ENCODE results near the gene NSUN6. TPM values are rescaled to one million over a fixed set of nuclear protein-coding genes. Genes with fewer than 3 reads are reported as not detected.

Gene NSUN6
- total RNA-seq, 1 donor from 2014 or later: 12.8 TPM

- Mint-ChIP-seq H3K4me1 (ENCODE audit: low read depth) (no peaks in the 10 kb centered on the region), H3K36me3 (ENCODE audit: low read depth) (no peaks in the 10 kb centered on the region), H3K27me3 (ENCODE audit: insufficient read depth) (no peaks in the 10 kb centered on the region), H3K27ac (no peak overlapping the region), H3K9me3 (no peaks in the 10 kb centered on the region), H3K4me3 (no peak overlapping the region)
- DNase-seq (ENCODE audit: low spot score): no peak
- intact Hi-C loops (cut with micrococcal nuclease): no loop called here
Measured at GRCh38 chr10:18561861-18562551, 89.4 kb downstream of the NSUN6 start.

GRCh38 chr10:18557960-18558359 is 93.4 kb downstream of the NSUN6 start:
- no peak for DNase-seq (ENCODE audit: low spot score)
- Mint-ChIP-seq H3K9me3 (no peaks in the 10 kb centered on the region), H3K4me1 (ENCODE audit: low read depth) (no peaks in the 10 kb centered on the region), H3K27ac (no peak overlapping the region), H3K4me3 (no peak overlapping the region), H3K36me3 (ENCODE audit: low read depth) (no peaks in the 10 kb centered on the region), H3K27me3 (ENCODE audit: insufficient read depth) (no peaks in the 10 kb centered on the region)
- intact Hi-C loops (cut with micrococcal nuclease): no loop called here

GRCh38 chr10:18556522-18557147 is 94.8 kb downstream of the NSUN6 start:
- H3K4me3 Mint-ChIP-seq: no peak overlapping the region
- no peaks in the 10 kb centered on the region for H3K9me3 Mint-ChIP-seq
- H3K36me3 Mint-ChIP-seq (ENCODE audit: low read depth): no peaks in the 10 kb centered on the region
- no peaks in the 10 kb centered on the region for H3K27me3 Mint-ChIP-seq (ENCODE audit: insufficient read depth)
- intact Hi-C loops (cut with micrococcal nuclease): no loop called here
- DNase-seq (ENCODE audit: low spot score): no peak
- no peaks in the 10 kb centered on the region for H3K4me1 Mint-ChIP-seq (ENCODE audit: low read depth)
- no peak overlapping the region for H3K27ac Mint-ChIP-seq

GRCh38 chr10:18554479-18554878 is 96.9 kb downstream of the NSUN6 start:
- H3K27ac Mint-ChIP-seq: no peak overlapping the region
- H3K27me3 Mint-ChIP-seq (ENCODE audit: insufficient read depth): no peaks in the 10 kb centered on the region
- DNase-seq (ENCODE audit: low spot score): no peak
- H3K4me3 Mint-ChIP-seq: no peak overlapping the region
- no peaks in the 10 kb centered on the region for H3K4me1 Mint-ChIP-seq (ENCODE audit: low read depth)
- no peaks in the 10 kb centered on the region for H3K9me3 Mint-ChIP-seq
- peaks cover 4% of the 10 kb centered on the region for H3K36me3 Mint-ChIP-seq (ENCODE audit: low read depth)
- intact Hi-C loops (cut with micrococcal nuclease): no loop called here

- H3K4me1 Mint-ChIP-seq (ENCODE audit: low read depth): no peaks in the 10 kb centered on the region
- DNase-seq (ENCODE audit: low spot score): no peak
- H3K36me3 Mint-ChIP-seq (ENCODE audit: low read depth): peaks cover 14% of the 10 kb centered on the region
- no peak overlapping the region for H3K27ac Mint-ChIP-seq
- H3K27me3 Mint-ChIP-seq (ENCODE audit: insufficient read depth): no peaks in the 10 kb centered on the region
- intact Hi-C loops (cut with micrococcal nuclease): no loop called here
- no peaks in the 10 kb centered on the region for H3K9me3 Mint-ChIP-seq
- H3K4me3 Mint-ChIP-seq: no peak overlapping the region
Measured at GRCh38 chr10:18551473-18551872, 99.9 kb downstream of the NSUN6 start.

GRCh38 chr10:18549105-18549504 is 102.3 kb downstream of the NSUN6 start:
- no peak overlapping the region for H3K4me3 Mint-ChIP-seq
- DNase-seq (ENCODE audit: low spot score): no peak
- intact Hi-C loops (cut with micrococcal nuclease): no loop called here
- H3K36me3 Mint-ChIP-seq (ENCODE audit: low read depth): peaks cover 25% of the 10 kb centered on the region
- no peaks in the 10 kb centered on the region for H3K9me3 Mint-ChIP-seq
- H3K4me1 Mint-ChIP-seq (ENCODE audit: low read depth): no peaks in the 10 kb centered on the region
- no peaks in the 10 kb centered on the region for H3K27me3 Mint-ChIP-seq (ENCODE audit: insufficient read depth)
- H3K27ac Mint-ChIP-seq: no peak overlapping the region

GRCh38 chr10:18545621-18546305 is 105.6 kb downstream of the NSUN6 start:
- DNase-seq (ENCODE audit: low spot score): no peak
- H3K4me1 Mint-ChIP-seq (ENCODE audit: low read depth): no peaks in the 10 kb centered on the region
- intact Hi-C loops (cut with micrococcal nuclease): no loop called here
- no peaks in the 10 kb centered on the region for H3K27me3 Mint-ChIP-seq (ENCODE audit: insufficient read depth)
- H3K4me3 Mint-ChIP-seq: no peak overlapping the region
- H3K27ac Mint-ChIP-seq: no peak overlapping the region
- H3K9me3 Mint-ChIP-seq: no peaks in the 10 kb centered on the region
- peaks cover 29% of the 10 kb centered on the region for H3K36me3 Mint-ChIP-seq (ENCODE audit: low read depth)

GRCh38 chr10:18542832-18543231 is 108.6 kb downstream of the NSUN6 start:
- Mint-ChIP-seq H3K9me3 (no peaks in the 10 kb centered on the region), H3K4me3 (no peak overlapping the region), H3K27ac (no peak overlapping the region), H3K4me1 (ENCODE audit: low read depth) (no peaks in the 10 kb centered on the region), H3K27me3 (ENCODE audit: insufficient read depth) (no peaks in the 10 kb centered on the region), H3K36me3 (ENCODE audit: low read depth) (peaks cover 26% of the 10 kb centered on the region)
- intact Hi-C loops (cut with micrococcal nuclease): no loop called here
- no peak for DNase-seq (ENCODE audit: low spot score)

- H3K9me3 Mint-ChIP-seq: no peaks in the 10 kb centered on the region
- DNase-seq (ENCODE audit: low spot score): no peak
- no peaks in the 10 kb centered on the region for H3K27me3 Mint-ChIP-seq (ENCODE audit: insufficient read depth)
- peaks cover 23% of the 10 kb centered on the region for H3K36me3 Mint-ChIP-seq (ENCODE audit: low read depth)
- no peaks in the 10 kb centered on the region for H3K4me1 Mint-ChIP-seq (ENCODE audit: low read depth)
- no peak overlapping the region for H3K27ac Mint-ChIP-seq
- no peak overlapping the region for H3K4me3 Mint-ChIP-seq
- intact Hi-C loops (cut with micrococcal nuclease): no loop called here
Measured at GRCh38 chr10:18540195-18540594, 111.2 kb downstream of the NSUN6 start.

- H3K4me3 Mint-ChIP-seq: no peak overlapping the region
- H3K27ac Mint-ChIP-seq: no peak overlapping the region
Measured at GRCh38 chr10:18539335-18539734, 112.1 kb downstream of the NSUN6 start.

GRCh38 chr10:18533896-18534295 is 117.5 kb downstream of the NSUN6 start:
- H3K9me3 Mint-ChIP-seq: peaks cover 7% of the 10 kb centered on the region
- H3K27me3 Mint-ChIP-seq (ENCODE audit: insufficient read depth): no peaks in the 10 kb centered on the region
- intact Hi-C loops (cut with micrococcal nuclease): no loop called here
- DNase-seq (ENCODE audit: low spot score): no peak
- H3K4me3 Mint-ChIP-seq: no peak overlapping the region
- no peak overlapping the region for H3K27ac Mint-ChIP-seq
- no peaks in the 10 kb centered on the region for H3K4me1 Mint-ChIP-seq (ENCODE audit: low read depth)
- peaks cover 17% of the 10 kb centered on the region for H3K36me3 Mint-ChIP-seq (ENCODE audit: low read depth)

More at GRCh38 chr10:18539335-18539734, 112.1 kb downstream of the NSUN6 start:
- H3K4me1 Mint-ChIP-seq (ENCODE audit: low read depth): no peaks in the 10 kb centered on the region
- H3K9me3 Mint-ChIP-seq: no peaks in the 10 kb centered on the region
- DNase-seq (ENCODE audit: low spot score): no peak
- intact Hi-C loops (cut with micrococcal nuclease): no loop called here
- H3K27me3 Mint-ChIP-seq (ENCODE audit: insufficient read depth): no peaks in the 10 kb centered on the region
- H3K36me3 Mint-ChIP-seq (ENCODE audit: low read depth): peaks cover 19% of the 10 kb centered on the region

- no peaks in the 10 kb centered on the region for H3K27me3 Mint-ChIP-seq (ENCODE audit: insufficient read depth)
- peaks cover 17% of the 10 kb centered on the region for H3K36me3 Mint-ChIP-seq (ENCODE audit: low read depth)
- H3K4me1 Mint-ChIP-seq (ENCODE audit: low read depth): no peaks in the 10 kb centered on the region
- intact Hi-C loops (cut with micrococcal nuclease): no loop called here
- H3K9me3 Mint-ChIP-seq: peaks cover 7% of the 10 kb centered on the region
- DNase-seq (ENCODE audit: low spot score): no peak
- H3K4me3 Mint-ChIP-seq: no peak overlapping the region
- no peak overlapping the region for H3K27ac Mint-ChIP-seq
Measured at GRCh38 chr10:18532881-18533535, 118.4 kb downstream of the NSUN6 start.

GRCh38 chr10:18528292-18528691 is 123.1 kb downstream of the NSUN6 start:
- no peaks in the 10 kb centered on the region for H3K27me3 Mint-ChIP-seq (ENCODE audit: insufficient read depth)
- no peaks in the 10 kb centered on the region for H3K4me1 Mint-ChIP-seq (ENCODE audit: low read depth)
- no peak overlapping the region for H3K4me3 Mint-ChIP-seq
- DNase-seq (ENCODE audit: low spot score): no peak
- peaks cover 12% of the 10 kb centered on the region for H3K36me3 Mint-ChIP-seq (ENCODE audit: low read depth)
- intact Hi-C loops (cut with micrococcal nuclease): no loop called here
- H3K27ac Mint-ChIP-seq: no peak overlapping the region
- peaks cover 7% of the 10 kb centered on the region for H3K9me3 Mint-ChIP-seq

Data from activated T-helper 1 cell treated with anti-CD3 and anti-CD28 coated beads, Interleukin-12 subunit alpha, Interleukin-12 subunit beta, Interleukin-2, Interleukin-4 antibody, amounts not matched to agents 30 ng/mL and 10 ng/mL and 1 ng/mL, durations not matched to agents 14 hours and 24 hours and 36 hours (primary cell).